GM21786 (cell line): ENCODE results near the gene NUDT13.
"Not testable (repeated sequence)": the region's sequence is repeated elsewhere in the genome, so short reads cannot be mapped to it uniquely, and the experiment has no call there.

ENCODE experiments used
- ATAC-seq: cut with Tn5 transposase; IDR thresholded peaks from one replicate; pipeline ENCODE4 v1.9.1; 2021; ENCODE audit not compliant: unreplicated experiment

The NUDT13 gene

GRCh38 chr10:73099141-73099540, 11.1 kb upstream of the NUDT13 start:
- no peak for ATAC-seq

DNA sequence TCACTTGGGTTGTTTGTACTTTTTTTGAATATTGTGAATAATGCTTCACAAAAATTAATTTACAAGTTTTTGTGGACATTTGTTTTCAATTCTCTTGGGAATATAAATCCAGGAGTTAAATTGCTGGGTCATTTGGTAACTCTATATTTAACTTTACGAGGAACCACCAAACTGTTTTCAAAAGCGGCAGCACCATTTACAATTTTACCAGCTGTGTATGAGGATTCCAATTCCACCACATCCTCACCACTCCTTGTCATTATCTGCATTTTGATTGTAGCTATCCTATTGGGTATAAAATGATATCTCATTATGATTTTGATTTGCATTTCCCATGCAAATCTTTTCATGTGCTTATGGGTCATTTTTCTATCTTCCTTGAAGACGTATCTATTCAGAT, 4.0 kb upstream of the NUDT13 start:
- no peak for ATAC-seq

DNA sequence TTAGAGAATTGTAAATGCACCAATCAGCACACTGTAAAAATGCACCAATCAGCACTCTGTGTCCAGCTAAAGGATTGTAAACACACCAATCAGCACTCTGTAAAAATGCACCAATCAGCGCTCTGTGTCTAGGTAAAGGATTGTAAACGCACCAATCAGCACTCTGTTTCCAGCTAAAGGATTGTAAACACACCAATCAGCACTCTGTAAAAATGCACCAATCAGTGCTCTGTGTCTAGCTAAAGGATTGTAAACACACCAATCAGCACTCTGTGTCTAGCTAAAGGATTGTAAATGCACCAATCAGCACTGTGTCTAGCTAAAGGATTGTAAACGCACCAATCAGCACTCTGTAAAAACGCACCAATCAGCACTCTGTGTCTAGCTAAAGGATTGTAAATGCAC, 1.0 kb upstream of the NUDT13 start:
- ATAC-seq = not testable (repeated sequence)

GRCh38 chr10:73112032-73112431, 1.8 kb downstream of the NUDT13 start:
- not testable (repeated sequence) for ATAC-seq

- ATAC-seq = no peak
These were observed 3.3 kb downstream of the NUDT13 start for GRCh38 chr10:73113551-73113950.

DNA sequence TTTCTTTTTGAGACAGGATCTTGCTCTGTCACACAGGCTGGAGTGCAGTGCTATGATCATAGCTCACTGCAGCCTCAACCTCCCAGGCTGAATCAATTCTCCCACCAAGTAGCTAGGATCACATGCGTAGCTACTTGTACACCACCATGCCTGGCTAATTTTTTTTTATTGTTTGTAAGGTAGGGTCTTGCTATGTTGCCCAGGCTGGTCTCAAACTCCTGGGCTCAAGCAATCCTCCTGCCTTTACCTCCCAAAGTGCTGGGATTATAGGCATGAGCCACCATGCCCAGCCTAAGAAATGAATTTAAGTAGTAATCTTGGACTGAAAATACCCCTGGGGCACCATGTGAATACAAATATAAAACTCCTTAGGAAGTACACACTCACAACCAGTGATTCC, 5.8 kb downstream of the NUDT13 start:
- ATAC-seq = no peak

DNA sequence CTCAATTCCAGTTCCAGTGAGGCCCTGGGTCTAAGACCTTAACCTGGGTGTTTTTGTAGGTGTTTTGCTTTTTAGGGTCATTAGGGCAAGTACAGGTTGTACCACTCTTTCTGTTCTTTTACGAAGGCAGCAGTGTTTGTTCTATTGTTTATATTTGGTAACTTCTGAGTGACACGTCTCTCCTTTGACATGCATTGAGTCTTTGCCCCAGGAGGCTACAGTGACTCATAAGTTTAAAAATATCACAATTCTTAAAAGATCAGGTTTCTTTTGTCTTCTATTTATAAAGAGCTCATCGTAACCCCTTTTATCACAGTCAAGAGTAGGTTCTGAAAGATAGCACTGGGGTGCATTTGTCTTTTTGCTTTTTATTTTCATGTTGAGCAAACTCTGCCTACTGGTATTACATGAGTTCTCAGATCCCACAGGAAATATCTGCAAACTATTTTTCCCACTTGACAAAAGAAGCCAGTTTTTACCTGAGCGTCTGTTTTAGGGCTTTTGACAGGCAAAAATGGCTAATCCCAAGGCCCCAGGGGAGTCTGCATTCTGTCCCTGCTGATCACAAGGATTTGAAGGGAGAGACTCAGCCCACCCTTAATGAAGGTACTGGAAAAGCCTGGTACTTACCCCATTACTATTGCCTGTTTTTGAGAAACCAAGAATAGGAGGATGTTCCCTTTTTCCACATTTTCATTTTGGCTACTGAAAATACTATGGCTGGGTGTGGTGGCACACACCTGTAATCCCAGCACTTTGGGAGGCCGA, 7.9 kb downstream of the NUDT13 start:
- peak; percentile 80 for ATAC-seq

DNA sequence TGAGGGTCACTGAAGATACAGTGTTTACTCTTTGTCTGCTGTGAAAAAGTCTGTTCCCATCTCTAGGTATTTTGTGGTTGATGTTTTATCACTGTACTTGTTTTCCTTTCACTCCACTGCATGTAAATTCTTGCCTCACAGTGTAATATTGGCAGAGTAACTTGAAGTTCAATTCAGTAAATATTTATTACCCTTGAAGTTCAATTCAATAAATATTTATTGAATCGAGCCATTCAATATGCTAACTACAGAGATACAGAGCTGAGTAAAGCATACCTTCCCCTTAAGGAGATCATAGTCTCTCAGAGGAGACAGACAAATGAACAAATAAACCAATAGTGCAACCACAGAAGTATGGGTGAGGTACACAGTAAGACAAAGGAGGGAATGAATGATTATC, 9.2 kb downstream of the NUDT13 start:
- no peak for ATAC-seq

- no peak for ATAC-seq
These were observed 9.7 kb downstream of the NUDT13 start for GRCh38 chr10:73119952-73120351.

DNA sequence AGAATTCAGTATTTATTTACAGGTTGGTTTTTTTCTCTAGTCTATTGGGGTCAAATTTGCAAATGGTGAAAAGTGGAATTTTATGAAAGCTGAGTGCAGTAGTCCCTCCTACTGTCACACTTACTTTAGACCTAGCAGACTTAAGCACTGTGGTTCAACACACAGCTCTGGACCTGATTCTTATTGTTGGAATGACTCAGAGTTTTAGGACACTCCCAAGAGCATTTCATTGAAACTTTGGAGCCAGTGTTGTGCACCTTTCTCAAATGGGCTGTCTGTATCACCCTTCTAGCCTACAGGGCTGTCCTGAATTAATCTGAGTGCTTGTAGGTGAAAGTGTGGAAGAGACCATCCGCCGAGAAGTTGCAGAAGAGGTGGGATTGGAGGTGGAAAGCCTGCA, 16.1 kb downstream of the NUDT13 start:
- ATAC-seq = no peak

GRCh38 chr10:73131301-73131700, 21.0 kb downstream of the NUDT13 start:
- ATAC-seq = no peak

- ATAC-seq = no peak
These were observed 21.8 kb downstream of the NUDT13 start for GRCh38 chr10:73131913-73132686.

- no peak for ATAC-seq
These were observed 24.5 kb downstream of the NUDT13 start for GRCh38 chr10:73134727-73135126.

- ATAC-seq = no peak
These were observed 26.4 kb downstream of the NUDT13 start for GRCh38 chr10:73136627-73137026.

DNA sequence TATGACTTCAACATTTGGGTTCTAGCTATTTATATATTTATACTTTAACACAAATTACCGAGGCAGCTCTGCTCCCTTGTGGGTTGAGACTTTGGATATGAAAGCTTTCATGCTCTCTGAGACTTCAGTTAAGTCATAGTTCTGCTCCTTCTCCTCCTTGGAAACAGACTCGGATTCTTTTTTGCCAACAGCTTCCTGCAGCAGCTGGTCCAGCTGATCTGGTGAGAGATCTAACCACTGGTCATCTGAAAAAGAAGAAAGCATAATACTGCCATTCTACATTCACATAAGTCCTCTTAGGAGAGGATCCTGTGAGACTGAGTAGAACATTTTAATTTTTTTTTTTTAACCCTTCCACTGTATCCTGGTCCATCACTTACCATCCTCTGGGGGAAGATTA, 29.0 kb downstream of the NUDT13 start:
- no peak for ATAC-seq

GRCh38 chr10:73141603-73142002, 31.3 kb downstream of the NUDT13 start:
- no peak for ATAC-seq

DNA sequence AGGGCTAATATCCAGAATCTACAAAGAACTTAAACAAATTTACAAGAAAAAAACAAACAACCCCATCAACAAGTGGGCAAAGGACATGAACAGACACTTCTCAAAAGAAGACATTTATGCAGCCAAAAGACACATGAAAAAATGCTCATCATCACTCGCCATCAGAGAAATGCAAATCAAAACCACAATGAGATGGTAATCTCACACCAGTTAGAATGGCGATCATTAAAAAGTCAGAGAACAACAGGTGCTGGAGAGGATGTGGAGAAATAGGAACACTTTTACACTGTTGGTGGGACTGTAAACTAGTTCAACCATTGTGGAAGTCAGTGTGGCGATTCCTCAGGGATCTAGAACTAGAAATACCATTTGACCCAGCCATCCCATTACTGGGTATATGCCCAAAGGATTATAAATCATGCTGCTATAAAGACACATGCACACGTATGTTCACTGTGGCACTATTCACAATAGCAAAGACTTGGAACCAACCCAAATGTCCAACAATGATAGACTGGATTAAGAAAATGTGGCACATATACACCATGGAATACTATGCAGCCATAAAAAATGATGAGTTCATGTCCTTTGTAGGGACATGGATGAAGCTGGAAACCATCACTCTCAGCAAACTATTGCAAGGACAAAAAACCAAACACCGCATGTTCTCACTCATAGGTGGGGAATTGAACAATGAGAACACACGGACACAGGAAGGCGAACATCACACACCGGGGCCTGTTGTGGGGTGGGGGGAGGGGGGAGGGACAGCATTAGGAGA, 40.6 kb downstream of the NUDT13 start:
- ATAC-seq = not testable (repeated sequence)

DNA sequence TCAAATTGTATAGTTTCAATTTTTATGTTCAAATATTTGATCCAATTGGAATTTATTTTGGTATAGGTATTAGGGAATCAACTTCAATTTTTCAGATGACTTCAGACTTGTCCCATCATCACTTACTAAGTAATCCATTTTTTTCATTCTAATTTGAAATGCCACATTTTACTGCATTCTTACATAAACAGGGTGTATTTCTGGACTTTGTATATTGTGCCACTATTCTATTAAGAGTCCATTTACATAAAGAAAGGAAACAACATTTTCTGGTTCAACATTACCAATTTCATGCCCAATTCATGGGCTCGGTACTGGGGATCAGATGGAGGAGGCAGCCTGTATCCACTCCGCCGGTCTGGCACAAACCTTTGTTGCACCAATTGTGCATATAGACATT, 41.8 kb downstream of the NUDT13 start:
- ATAC-seq = no peak

DNA sequence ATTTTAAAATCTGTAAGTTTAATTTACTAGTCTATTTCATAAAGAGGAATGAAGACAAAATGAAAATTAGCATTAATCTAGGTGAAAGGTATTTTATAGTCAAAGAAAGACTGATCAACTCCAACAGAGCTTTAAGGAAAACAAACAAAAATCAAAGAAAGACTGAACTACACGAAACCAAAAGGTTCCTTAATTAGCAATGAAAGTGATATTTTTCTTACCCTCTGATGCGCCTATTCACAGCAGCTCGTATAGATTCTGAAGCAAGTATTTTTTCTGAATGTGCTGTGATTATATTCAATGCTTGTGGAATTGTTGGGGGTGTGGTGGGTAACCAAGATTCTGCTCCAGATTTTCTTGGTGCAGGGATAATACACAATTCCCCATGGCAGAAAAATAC, 45.8 kb downstream of the NUDT13 start:
- no peak for ATAC-seq

GRCh38 chr10:73159038-73159648, 48.9 kb downstream of the NUDT13 start:
- ATAC-seq = no peak

- ATAC-seq = no peak
These were observed 50.8 kb downstream of the NUDT13 start for GRCh38 chr10:73161079-73161478.
